ENCODE measurements around the gene RNF17.

DNA sequence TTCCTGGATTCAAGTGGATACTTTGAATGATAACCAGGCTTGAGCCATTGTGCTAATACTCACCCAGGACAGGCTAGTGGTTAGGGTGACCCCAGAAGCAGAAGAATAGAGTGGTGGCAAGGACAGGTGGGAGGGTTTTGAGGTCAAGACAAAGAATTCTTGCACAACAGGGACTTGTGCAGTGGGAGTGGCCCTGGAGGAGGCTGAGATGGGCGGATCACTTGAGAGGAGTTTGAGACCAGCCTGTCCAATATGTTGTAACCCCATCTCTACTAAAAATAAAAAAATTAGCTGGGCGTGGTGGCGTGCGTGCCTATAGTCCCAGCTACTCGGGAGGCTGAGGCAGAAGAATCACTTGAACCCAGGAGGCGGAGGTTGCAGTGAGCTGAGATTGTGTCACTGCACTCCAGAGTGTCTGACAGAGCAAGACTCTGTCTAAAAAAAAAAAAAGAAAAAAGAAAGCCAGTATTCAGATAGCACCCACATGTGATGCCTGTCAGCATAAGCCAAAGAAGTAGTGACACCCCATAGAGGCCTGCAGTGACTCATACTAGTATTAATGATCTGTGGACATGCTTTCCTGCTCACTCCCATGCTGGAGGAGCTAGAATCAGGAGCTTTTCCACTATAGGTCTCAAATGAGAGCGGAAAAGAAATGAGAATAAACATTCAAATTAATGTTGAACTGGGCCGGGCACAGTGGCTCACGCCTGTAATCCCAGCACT, 78.7 kb downstream of the RNF17 start:
- TF ChIP-seq SMC3 (IDR thresholded peaks at IDR 0.05; ENCODE audit: borderline replicate concordance, low read length) (no peak), RAD21 (IDR thresholded peaks at IDR 0.05; ENCODE audit: insufficient read depth, low read depth, low read length) (no peak), EZH2 (IDR thresholded peaks at IDR 0.05; ENCODE audit: borderline replicate concordance, control insufficient read depth, low read depth, low read length) (no peak), TAF1 (IDR thresholded peaks at IDR 0.05; ENCODE audit: borderline replicate concordance, low read depth, low read length) (no peak)

Data from GM12878 (cell line).